Mesendoderm (in vitro differentiated cells): Measurements from ENCODE around the gene CFAP20.

Experiments used
- DNase-seq: peaks from one replicate; pipeline ENCODE4 v3.0.0; 2013
- H2AK5ac ChIP-seq: 2 replicates; pipeline ENCODE4 v1.6.1; 2013; ENCODE audit warnings: low read length, inconsistent platforms
- H2BK120ac ChIP-seq: 2 replicates; pipeline ENCODE4 v1.6.1; 2013; ENCODE audit warnings: low read depth, mild to moderate bottlenecking, low read length, moderate library complexity, mixed read lengths
- H2BK15ac ChIP-seq: replicated peaks from 2 replicates; pipeline ENCODE4 v1.6.1; 2013; ENCODE audit warnings: low read depth, mild to moderate bottlenecking, moderate library complexity
- H2BK5ac ChIP-seq: 2 replicates; pipeline ENCODE4 v1.6.1; 2013; ENCODE audit warnings: low read length, inconsistent platforms
- H3K18ac ChIP-seq: 2 replicates; pipeline ENCODE4 v1.6.1; 2013; ENCODE audit warnings: mild to moderate bottlenecking, low read length, mixed read lengths
- H3K23ac ChIP-seq: one replicate; pipeline ENCODE4 v1.6.1; 2013; ENCODE audit warnings: low read length
- H3K27ac ChIP-seq: 2 replicates; pipeline ENCODE4 v1.5.1; 2013; ENCODE audit warnings: low read depth, mild to moderate bottlenecking, inconsistent platforms, low read length, moderate library complexity
- H3K27me3 ChIP-seq: 2 replicates; pipeline ENCODE4 v1.6.1; 2013; ENCODE audit warnings: low read length, control low read depth, mild to moderate bottlenecking, inconsistent platforms; ENCODE audit not compliant: insufficient read depth, poor library complexity
- H3K36me3 ChIP-seq: 2 replicates; pipeline ENCODE4 v1.6.1; 2013; ENCODE audit warnings: low read length, inconsistent platforms; ENCODE audit not compliant: control insufficient read depth, insufficient read depth
- H3K4ac ChIP-seq: one replicate; pipeline ENCODE4 v1.6.1; 2013; ENCODE audit warnings: low read depth, mild to moderate bottlenecking, low read length, moderate library complexity
- H3K4me1 ChIP-seq: 2 replicates; pipeline ENCODE4 v1.6.1; 2013; ENCODE audit warnings: low read depth, low read length, inconsistent platforms; ENCODE audit not compliant: control insufficient read depth
- H3K4me2 ChIP-seq: 2 replicates; pipeline ENCODE4 v1.6.1; 2013; ENCODE audit warnings: low read length
- H3K4me3 ChIP-seq: 2 replicates; pipeline ENCODE4 v1.5.1; 2013; ENCODE audit warnings: mild to moderate bottlenecking, low read length
- H3K56ac ChIP-seq: one replicate; pipeline ENCODE4 v1.6.1; 2013; ENCODE audit warnings: low read length
- H3K79me1 ChIP-seq: 2 replicates; pipeline ENCODE4 v1.6.1; 2013; ENCODE audit warnings: low read length, inconsistent platforms
- H3K79me2 ChIP-seq: 2 replicates; pipeline ENCODE4 v1.6.1; 2013; ENCODE audit warnings: mild to moderate bottlenecking, low read length; ENCODE audit not compliant: control insufficient read depth, insufficient read depth
- H3K9ac ChIP-seq: 2 replicates; pipeline ENCODE4 v1.6.1; 2013; ENCODE audit warnings: low read length, inconsistent platforms
- H4K5ac ChIP-seq: one replicate; pipeline ENCODE4 v1.6.1; 2013; ENCODE audit warnings: low read length
- H4K8ac ChIP-seq: one replicate; pipeline ENCODE4 v1.6.1; 2013; ENCODE audit warnings: low read depth, mild to moderate bottlenecking, control low read depth, low read length, moderate library complexity
- WGBS: extraction: QIAGEN DNeasy Blood & Tissue Kit; methylation state at CpG from one replicate; pipeline ENCODE4 v1.1.7; 2013; ENCODE audit warnings: low lambda C conversion rate, missing lambda C conversion rate; ENCODE audit not compliant: insufficient coverage; ENCODE audit errors: extremely low coverage; 5-methylcytosine and 5-hydroxymethylcytosine counted together

CFAP20 gene

GRCh38 chr16:58086381-58087208 is 42.6 kb downstream of the CFAP20 start:
- no peak overlapping the region for H3K27ac ChIP-seq
- H3K9ac ChIP-seq: no peak overlapping the region
- H3K4me3 ChIP-seq: no peak overlapping the region
- H3K27me3 ChIP-seq: no peaks in the 10 kb centered on the region
- no peak overlapping the region for H2BK15ac ChIP-seq
- H3K4me1 ChIP-seq: no peaks in the 10 kb centered on the region
- H3K23ac ChIP-seq: no peak overlapping the region
- H3K36me3 ChIP-seq: no peaks in the 10 kb centered on the region
- no peak overlapping the region for H3K4ac ChIP-seq
- H3K79me1 ChIP-seq: no peaks in the 10 kb centered on the region
- H3K56ac ChIP-seq: no peak overlapping the region
- H3K4me2 ChIP-seq: no peak overlapping the region
- peak; percentile 36 for DNase-seq
- H2AK5ac ChIP-seq: no peak overlapping the region
- no peak overlapping the region for H4K5ac ChIP-seq
- no peak overlapping the region for H4K8ac ChIP-seq
- H2BK120ac ChIP-seq: no peak overlapping the region
- no peak overlapping the region for H3K18ac ChIP-seq
- H3K79me2 ChIP-seq: no peaks in the 10 kb centered on the region
- WGBS: no CpG with 5 or more reads among the region's 19 CpGs
- no peak overlapping the region for H2BK5ac ChIP-seq

- no peak overlapping the region for H3K4me2 ChIP-seq
These were observed 43.5 kb downstream of the CFAP20 start for GRCh38 chr16:58085584-58086251.

GRCh38 chr16:58085171-58085570 is 44.0 kb downstream of the CFAP20 start:
- Histone ChIP-seq H4K8ac (no peak overlapping the region), H3K27me3 (no peaks in the 10 kb centered on the region), H3K79me1 (no peaks in the 10 kb centered on the region), H3K36me3 (no peaks in the 10 kb centered on the region), H3K4me3 (no peak overlapping the region), H3K56ac (no peak overlapping the region), H3K18ac (no peak overlapping the region), H3K4me2 (no peak overlapping the region), H3K4ac (no peak overlapping the region), H2BK15ac (no peak overlapping the region), H4K5ac (no peak overlapping the region), H2BK120ac (no peak overlapping the region), H2BK5ac (no peak overlapping the region), H2AK5ac (no peak overlapping the region), H3K23ac (no peak overlapping the region), H3K27ac (no peak overlapping the region), H3K4me1 (no peaks in the 10 kb centered on the region), H3K79me2 (no peaks in the 10 kb centered on the region), H3K9ac (no peak overlapping the region)
- no CpG with 5 or more reads among the region's 11 CpGs for WGBS
- no peak for DNase-seq

More at GRCh38 chr16:58085584-58086251, 43.5 kb downstream of the CFAP20 start:
- Histone ChIP-seq H4K8ac (no peak overlapping the region), H2BK5ac (no peak overlapping the region), H2BK120ac (no peak overlapping the region), H3K79me1 (no peaks in the 10 kb centered on the region), H2BK15ac (no peak overlapping the region), H3K36me3 (no peaks in the 10 kb centered on the region), H2AK5ac (no peak overlapping the region), H3K27me3 (no peaks in the 10 kb centered on the region), H3K9ac (no peak overlapping the region), H3K18ac (no peak overlapping the region), H3K4me1 (no peaks in the 10 kb centered on the region), H3K27ac (no peak overlapping the region), H3K4me3 (no peak overlapping the region), H3K4ac (no peak overlapping the region), H4K5ac (no peak overlapping the region), H3K23ac (no peak overlapping the region), H3K79me2 (no peaks in the 10 kb centered on the region), H3K56ac (no peak overlapping the region)
- no CpG with 5 or more reads among the region's 21 CpGs for WGBS
- DNase-seq: no peak

GRCh38 chr16:58084635-58085034 is 44.5 kb downstream of the CFAP20 start:
- Histone ChIP-seq H3K4me1 (no peaks in the 10 kb centered on the region), H2BK5ac (no peak overlapping the region), H2BK15ac (no peak overlapping the region), H3K36me3 (no peaks in the 10 kb centered on the region), H3K9ac (no peak overlapping the region), H3K4me2 (no peak overlapping the region), H4K8ac (no peak overlapping the region), H3K23ac (no peak overlapping the region), H2BK120ac (no peak overlapping the region), H3K18ac (no peak overlapping the region), H3K4ac (no peak overlapping the region), H3K27ac (no peak overlapping the region), H3K27me3 (no peaks in the 10 kb centered on the region), H3K79me2 (no peaks in the 10 kb centered on the region), H3K56ac (no peak overlapping the region), H3K4me3 (no peak overlapping the region), H4K5ac (no peak overlapping the region), H3K79me1 (no peaks in the 10 kb centered on the region), H2AK5ac (no peak overlapping the region)
- no peak for DNase-seq
- WGBS: no CpG with 5 or more reads among the region's 6 CpGs

DNA sequence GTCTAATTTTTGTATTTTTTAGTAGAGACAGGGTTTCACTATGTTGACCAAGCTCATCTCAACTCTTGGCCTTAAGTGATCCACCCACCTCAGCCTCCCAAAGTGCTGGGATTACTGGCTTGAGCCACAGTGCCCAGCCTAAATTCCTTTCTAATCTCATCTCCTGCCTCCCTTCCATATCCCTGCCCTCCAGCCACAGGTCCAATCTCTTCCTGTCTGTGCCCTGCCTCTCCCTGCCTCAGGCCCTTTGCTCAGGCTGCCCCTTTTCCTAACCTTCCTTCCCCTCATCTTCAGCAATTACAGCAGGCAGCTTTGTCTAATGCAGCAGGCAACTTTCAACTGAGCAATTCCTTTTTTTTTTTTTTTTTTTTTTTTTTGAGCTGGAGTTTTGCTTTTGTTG is 46.8 kb downstream of the CFAP20 start:
- no peak overlapping the region for H3K23ac ChIP-seq
- H3K18ac ChIP-seq: no peak overlapping the region
- H3K9ac ChIP-seq: no peak overlapping the region
- no peak overlapping the region for H3K56ac ChIP-seq
- no peaks in the 10 kb centered on the region for H3K4me1 ChIP-seq
- H3K4ac ChIP-seq: no peak overlapping the region
- H3K79me2 ChIP-seq: no peaks in the 10 kb centered on the region
- H2BK15ac ChIP-seq: no peak overlapping the region
- DNase-seq: no peak
- no peak overlapping the region for H3K4me3 ChIP-seq
- no peaks in the 10 kb centered on the region for H3K27me3 ChIP-seq
- no peaks in the 10 kb centered on the region for H3K36me3 ChIP-seq
- no peak overlapping the region for H2BK120ac ChIP-seq
- no peak overlapping the region for H2BK5ac ChIP-seq
- no peak overlapping the region for H4K8ac ChIP-seq
- H3K27ac ChIP-seq: no peak overlapping the region
- no peak overlapping the region for H3K4me2 ChIP-seq
- no peaks in the 10 kb centered on the region for H3K79me1 ChIP-seq
- H4K5ac ChIP-seq: no peak overlapping the region
- H2AK5ac ChIP-seq: no peak overlapping the region
